A549 (cell line): ENCODE measurements around the gene ZNF302. TPM values are rescaled to one million over a fixed set of nuclear protein-coding genes. Genes with fewer than 3 reads are reported as not detected.

Experiments used
- ATAC-seq, 2 experiments: fragments of 200-7000 bp in 1 of 2; fragments of >200 bp in 1 of 2; cut with Nextera tagmentation in 1 of 2; cut with Tn5 transposase in 1 of 2; 3 replicates each; pipeline versions ENCODE4 v1.8.0 to v1.9.1; 2018 to 2020; ENCODE audit warnings: mild to moderate bottlenecking in 1 of 2, moderate library complexity in 1 of 2
- CTCF ChIA-PET: fragments of 300-600 bp; sonication (Branson Sonifier 250); formaldehyde crosslinking; extraction: SDS; loops from one replicate; lab custom pipeline; 2021; ENCODE audit warnings: antibody characterized with exemption, inconsistent platforms; lab: Yijun Ruan, JAX
- POLR2A ChIA-PET: fragments of 350-600 bp; formaldehyde crosslinking; extraction: SDS; loops from one replicate; lab custom pipeline; 2021; ENCODE audit warnings: antibody characterized with exemption, inconsistent platforms; lab: Yijun Ruan, JAX
- DNase-seq, 2 experiments: peaks; one replicate each; pipeline versions ENCODE4 v3.0.0 to v3.0.0-alpha.2; 2011 to 2016; ENCODE audit warnings: low read depth in 1 of 2, low spot score in 1 of 2
- FAIRE-seq: peaks from 2 replicates; lab custom pipeline; 2011; peaks lifted over from hg19 to GRCh38; lab: Jason Lieb, UNC
- H3K27ac ChIP-seq, 2 experiments: fragments of >200 bp; sonication (Bioruptor Twin); formaldehyde crosslinking; 3 replicates each; pipeline ENCODE4 v1.5.1; 2016 to 2017
- H3K4me1 ChIP-seq: fragments of >200 bp; sonication (Bioruptor Twin); formaldehyde crosslinking; 3 replicates; pipeline ENCODE4 v1.6.1; 2016
- H3K4me2 ChIP-seq: fragments of >200 bp; sonication (Bioruptor Twin); formaldehyde crosslinking; 3 replicates; pipeline ENCODE4 v1.6.1; 2016
- H3K4me3 ChIP-seq: fragments of >200 bp; sonication (Bioruptor Twin); formaldehyde crosslinking; 3 replicates; pipeline ENCODE4 v1.5.1; 2016
- H3K9me3 ChIP-seq: fragments of >200 bp; sonication (Bioruptor Twin); formaldehyde crosslinking; 3 replicates; pipeline ENCODE4 v1.6.1; 2016
- BHLHE40 ChIP-seq: IDR thresholded peaks from 2 replicates; pipeline ENCODE4 v1.6.1; 2012; ENCODE audit warnings: low read depth, low read length, inconsistent platforms
- CBX2 ChIP-seq: fragments of 200-600 bp; sonication (generic); IDR thresholded peaks from 2 replicates; pipeline ENCODE4 v1.6.1; 2016; ENCODE audit warnings: low read depth, mild to moderate bottlenecking, borderline replicate concordance
- CHD4 ChIP-seq: fragments of 200-600 bp; sonication (generic); IDR thresholded peaks from 2 replicates; pipeline ENCODE4 v1.6.1; 2016; ENCODE audit warnings: antibody characterized with exemption, mild to moderate bottlenecking, borderline replicate concordance
- CTCF ChIP-seq: fragments of >200 bp; sonication (Bioruptor Twin); formaldehyde crosslinking; IDR thresholded peaks from 3 replicates; pipeline ENCODE4 v1.5.1; 2016
- E2F6 ChIP-seq: IDR thresholded peaks from 2 replicates; pipeline ENCODE4 v1.6.1; 2012; ENCODE audit warnings: low read depth, borderline replicate concordance
- EP300 ChIP-seq, 2 experiments: fragments of >200 bp; sonication (Bioruptor Twin); formaldehyde crosslinking; IDR thresholded peaks; 2 replicates in 1 of 2; 3 replicates in 1 of 2; pipeline ENCODE4 v1.6.1; 2016 to 2017
- ESRRA ChIP-seq: fragments of 150-350 bp; IDR thresholded peaks from 2 replicates; pipeline ENCODE4 v1.6.1; 2014; ENCODE audit warnings: mild to moderate bottlenecking, low read length, borderline replicate concordance
- FOSL2 ChIP-seq, 2 experiments: fragments of 450-650 bp in 1 of 2; fragments of >200 bp in 1 of 2; sonication (Bioruptor Twin) in 1 of 2; formaldehyde crosslinking; IDR thresholded peaks; 2 replicates each; pipeline versions ENCODE4 v1.5.0 to v1.6.1; 2016 to 2020; ENCODE audit warnings: mild to moderate bottlenecking in 1 of 2, moderate library complexity in 1 of 2
- GATA3 ChIP-seq: IDR thresholded peaks from 2 replicates; pipeline ENCODE4 v1.6.1; 2012; ENCODE audit warnings: borderline replicate concordance
- HOXA7 ChIP-seq: fragments of 250-450 bp; sonication (Bioruptor Pico); IDR thresholded peaks from 2 replicates; pipeline ENCODE4 v1.5.0; 2020; ENCODE audit warnings: mild to moderate bottlenecking, moderate library complexity
- JUNB ChIP-seq: fragments of >200 bp; sonication (Bioruptor Twin); formaldehyde crosslinking; IDR thresholded peaks from 2 replicates; pipeline ENCODE4 v1.6.1; 2016
- KDM5A ChIP-seq: fragments of 200-600 bp; sonication (generic); IDR thresholded peaks from 2 replicates; pipeline ENCODE4 v1.6.1; 2016; ENCODE audit warnings: antibody characterized with exemption, mild to moderate bottlenecking
- MAZ ChIP-seq: fragments of 150-350 bp; IDR thresholded peaks from 2 replicates; pipeline ENCODE4 v1.6.1; 2014; ENCODE audit warnings: antibody characterized with exemption, low read depth, low read length, borderline replicate concordance
- NFE2L2 ChIP-seq: fragments of 150-350 bp; conservative IDR thresholded peaks from 2 replicates; pipeline ENCODE4 v1.6.1; 2014; ENCODE audit warnings: low read length
- PHF8 ChIP-seq: fragments of 200-600 bp; sonication (generic); IDR thresholded peaks from 2 replicates; pipeline ENCODE4 v1.6.1; 2016; ENCODE audit warnings: low read depth, mild to moderate bottlenecking, antibody characterized with exemption, moderate library complexity, borderline replicate concordance
- POLR2A ChIP-seq: IDR thresholded peaks from 2 replicates; pipeline ENCODE4 v1.6.1; 2012; ENCODE audit warnings: mild to moderate bottlenecking, low read length
- RAD21 ChIP-seq, 2 experiments: fragments of >200 bp in 1 of 2; sonication (Bioruptor Twin) in 1 of 2; formaldehyde crosslinking in 1 of 2; IDR thresholded peaks in 1 of 2; conservative IDR thresholded peaks in 1 of 2; 2 replicates in 1 of 2; 3 replicates in 1 of 2; pipeline ENCODE4 v1.6.1; 2012 to 2018; ENCODE audit warnings: inconsistent platforms in 1 of 2
- REST ChIP-seq: fragments of 200-600 bp; sonication (generic); IDR thresholded peaks from 2 replicates; pipeline ENCODE4 v1.6.1; 2016; ENCODE audit warnings: antibody characterized with exemption, mild to moderate bottlenecking, moderate library complexity
- ZFP36 ChIP-seq: fragments of 450-650 bp; IDR thresholded peaks from 2 replicates; pipeline ENCODE4 v1.6.1; 2014; ENCODE audit warnings: borderline replicate concordance; ENCODE audit not compliant: partially characterized antibody
- WGBS: methylation state at CpG from one replicate; pipeline ENCODE4 v1.1.6; 2017; ENCODE audit errors: missing lambda C conversion rate; 5-methylcytosine and 5-hydroxymethylcytosine counted together
- polyA plus RNA-seq, 4 experiments: library from polyadenylated mRNA; depleted of rRNA in 3 of 4; stranded (reverse); fragments of >200 nt; fragmentation: RNase III in 1 of 4; extraction: RNeasy Plus Mini Kit Qiagen cat#74134 plus additional on column Dnase treatment in 1 of 4; gene quantifications; 2 replicates in 3 of 4; 3 replicates in 1 of 4; pipeline ENCODE4 v1.2.3, GENCODE V29; 2011 to 2017

The ZNF302 gene
- polyA plus RNA-seq, 2 of the 4 experiments (the other 2 are of a cell fraction) = 26.2 to 56.3 TPM

- ChIA-PET CTCF (interaction anchor here (1.1 kb wide), 1 partner anchor 68 kb away, joined by 3 read pairs; no protein-coding TSS in a partner anchor), POLR2A (no interaction called here)
- no peak for TF ChIP-seq MAZ
- TF ChIP-seq ZFP36 = no peak
- TF ChIP-seq HOXA7 = no peak
- no peak for TF ChIP-seq FOSL2 (IDR thresholded peaks at IDR 0.05)
- no peak for TF ChIP-seq FOSL2 (CRISPR knock-in tag; IDR thresholded peaks at IDR 0.05)
- no peak for TF ChIP-seq CBX2
- TF ChIP-seq POLR2A = peak; percentile 9; the same call in 1 of the 2 replicates
- WGBS = 38% methylated on average over 10 of the region's 10 CpGs
- Histone ChIP-seq H3K4me3 (no peak overlapping the region), H3K4me1 (no peaks in the 10 kb centered on the region), H3K4me2 (no peak overlapping the region), H3K9me3 (peaks cover 6% of the 10 kb centered on the region; the same call in 2 of the 3 replicates), H3K27ac (no peak overlapping the region)
- no peak for FAIRE-seq
- peak in 1 of 2 experiments; percentile 42; a peak in 3 of 6 replicates for ATAC-seq
- no peak for DNase-seq
Observed at GRCh38 chr19:34644991-34645461, 32.5 kb upstream of the ZNF302 start.

- Histone ChIP-seq H3K4me2 (no peak overlapping the region), H3K27ac (no peak overlapping the region), H3K9me3 (peaks cover 8% of the 10 kb centered on the region; the same call in 2 of the 3 replicates), H3K4me3 (no peak overlapping the region), H3K4me1 (no peaks in the 10 kb centered on the region)
- ChIA-PET CTCF (interaction anchor here (1.1 kb wide), 1 partner anchor 67 kb away, joined by 3 read pairs; no protein-coding TSS in a partner anchor), POLR2A (no interaction called here)
- WGBS = 26% methylated on average over 5 of the region's 5 CpGs
- DNase-seq (no peak), FAIRE-seq (no peak), ATAC-seq (peak in 1 of 2 experiments; percentile 47; a peak in 3 of 6 replicates)
- no peak for TF ChIP-seq PHF8
- TF ChIP-seq RAD21 (conservative IDR thresholded peaks at IDR 0.05 in 1 of 2, IDR thresholded peaks at IDR 0.05 in 1 of 2) = no peak
- no peak for TF ChIP-seq KDM5A
- no peak for TF ChIP-seq CTCF
- no peak for TF ChIP-seq MAZ
Observed at GRCh38 chr19:34645551-34645950, 31.9 kb upstream of the ZNF302 start.

- H3K9me3 ChIP-seq = peaks cover 32% of the 10 kb centered on the region
- FAIRE-seq (peak; percentile 39), ATAC-seq (no peak)
- no peak for TF ChIP-seq EP300 (IDR thresholded peaks at IDR 0.05)
- TF ChIP-seq, all 56 proteins: peak for 0
- 18% methylated on average over 9 of the region's 9 CpGs for WGBS
- no peaks in the 10 kb centered on the region for H3K4me1 ChIP-seq
- no peak overlapping the region for H3K4me2 ChIP-seq
- H3K27ac ChIP-seq = no peak overlapping the region
- ChIA-PET CTCF (interaction anchor here (0.9 kb wide), 1 partner anchor 10 kb away, joined by 5 read pairs; no protein-coding TSS in a partner anchor), POLR2A (no interaction called here)
- no peak overlapping the region for H3K4me3 ChIP-seq
- no peak for DNase-seq
Observed at GRCh38 chr19:34649886-34650543, 27.5 kb upstream of the ZNF302 start.

- Histone ChIP-seq H3K4me3 (no peak overlapping the region), H3K4me2 (no peak overlapping the region), H3K27ac (no peak overlapping the region), H3K4me1 (no peaks in the 10 kb centered on the region), H3K9me3 (peaks cover 35% of the 10 kb centered on the region)
- no peak for TF ChIP-seq GATA3
- POLR2A ChIA-PET = no interaction called here
- CTCF ChIA-PET = interaction anchor here (0.9 to 4.9 kb wide), 4 partner anchors 12 to 321 kb away, joined by 3 to 37 read pairs (median 4); no protein-coding TSS in a partner anchor
- 42% methylated on average over 2 of the region's 2 CpGs for WGBS
- no peak for DNase-seq
- no peak for FAIRE-seq
- no peak for ATAC-seq
Observed at GRCh38 chr19:34651747-34652146, 25.7 kb upstream of the ZNF302 start.

GRCh38 chr19:34654796-34655195, 22.7 kb upstream of the ZNF302 start:
- POLR2A ChIA-PET = no interaction called here
- Histone ChIP-seq H3K9me3 (peaks cover 31% of the 10 kb centered on the region), H3K4me3 (no peak overlapping the region), H3K4me1 (no peaks in the 10 kb centered on the region), H3K27ac (no peak overlapping the region), H3K4me2 (no peak overlapping the region)
- FAIRE-seq (peak; percentile 67), DNase-seq (no peak), ATAC-seq (no peak)
- CTCF ChIA-PET = interaction anchor here (1.2 to 4.9 kb wide), 2 partner anchors 15 to 58 kb away, joined by 4 to 37 read pairs; no protein-coding TSS in a partner anchor
- WGBS = 3% methylated on average over 2 of the region's 2 CpGs
- no peak for TF ChIP-seq E2F6
- TF ChIP-seq KDM5A = no peak
- TF ChIP-seq JUNB = no peak
- no peak for TF ChIP-seq REST
- no peak for TF ChIP-seq BHLHE40
- TF ChIP-seq ESRRA = no peak
- TF ChIP-seq NFE2L2 = no peak
- no peak for TF ChIP-seq CHD4
